Measurements from ENCODE around the gene RAB34. TPM values are rescaled to one million over a fixed set of nuclear protein-coding genes. Genes with fewer than 3 reads are reported as not detected.

The RAB34 gene
- total and polyA plus RNA-seq, 2 donors (not counting 1 experiment from before 2014, with no cell fraction given) = 17.1 to 18.0 TPM

- no peak for TF ChIP-seq CTCF (IDR thresholded peaks at IDR 0.05)
- no peak for TF ChIP-seq EZH2 (IDR thresholded peaks at IDR 0.05; ENCODE audit: borderline replicate concordance, insufficient read depth, low read depth, low read length, poor library complexity, severe bottlenecking)
- ChIA-PET CTCF (interaction anchor here (0.6 to 15.9 kb wide), 12 partner anchors 8 to 233 kb away, joined by 3 to 1020 read pairs (median 4); partner anchors contain the start of genes FAM222B, PHF12, PROCA1 and TRAF4), POLR2A (interaction anchor here (0.7 to 2.5 kb wide), 17 partner anchors 8 to 233 kb away, joined by 3 to 38 read pairs (median 5); partner anchors contain the start of genes BLTP2, FAM222B, NEK8 and PHF12)
- Histone ChIP-seq H3K4me1 (ENCODE audit: control insufficient read depth in 2 of 2, insufficient read depth in 2 of 2, low read length in 2 of 2) (peaks cover 47 to 62% of the 10 kb centered on the region in 2 donors), H3K27me3 (replicated peaks in 1 of 4; ENCODE audit: control extremely low read depth in 1 of 4, control insufficient read depth in 3 of 4, insufficient read depth in 4 of 4, low read length in 3 of 4) (peaks cover 0 to 8% (median 2%) of the 10 kb centered on the region in 4 experiments), H3K79me2 (ENCODE audit: control insufficient read depth, insufficient read depth, low read length) (peaks cover 27% of the 10 kb centered on the region), H3K4me3 (ENCODE audit: control extremely low read depth in 1 of 5, extremely low read depth in 1 of 5, insufficient read depth in 1 of 5, low read depth in 2 of 5, low read length in 4 of 5) (peak overlapping the region; percentile 64 to 98 (median 97)), H3K27ac (ENCODE audit: low read length in 2 of 2) (peak overlapping the region; percentile 77 to 81), H3K9me3 (ENCODE audit: control extremely low read depth in 1 of 3, control insufficient read depth in 2 of 3, insufficient read depth in 1 of 3, low read length in 2 of 3) (no peaks in the 10 kb centered on the region), H3K36me3 (replicated peaks in 1 of 2; ENCODE audit: control extremely low read depth in 1 of 2, control insufficient read depth in 1 of 2, extremely low read depth in 1 of 2, insufficient read depth in 2 of 2, low read length in 1 of 2) (peaks cover 0 to 32% of the 10 kb centered on the region in 2 experiments), H3K9ac (ENCODE audit: low read length) (peak overlapping the region; percentile 86), H2AFZ (ENCODE audit: insufficient read depth, low read depth, low read length, poor library complexity, severe bottlenecking) (peak overlapping the region; percentile 77), H4K20me1 (ENCODE audit: control insufficient read depth, insufficient read depth, low read length, poor library complexity, severe bottlenecking) (peaks cover 38% of the 10 kb centered on the region), H3K4me2 (replicated peaks; ENCODE audit: low read depth, low read length, poor library complexity, severe bottlenecking) (peak overlapping the region; percentile 83)
- ATAC-seq (ENCODE audit: low read depth) = no peak
- peaks cover 52% of the 10 kb centered on the region for H3K4me1 Mint-ChIP-seq
- H3K4me3 Mint-ChIP-seq = peak overlapping the region; percentile 99
- intact Hi-C loops (cut with micrococcal nuclease) = loop anchor here (1.0 to 10.0 kb wide), 10 partner anchors 8 to 573 kb away; partner anchors contain the start of genes ALDOC, BLTP2, ERAL1 and NEK8
- DNase-seq = no peak
- peak overlapping the region; percentile 97 for H3K27ac Mint-ChIP-seq
- H3K27me3 Mint-ChIP-seq = no peaks in the 10 kb centered on the region
- no peaks in the 10 kb centered on the region for H3K9me3 Mint-ChIP-seq (ENCODE audit: insufficient read depth)
- WGBS (ENCODE audit: insufficient coverage) = 45% methylated on average over 14 of the region's 18 CpGs
Observed at GRCh38 chr17:28719021-28719433, 1.4 kb upstream of the RAB34 start.
